Stimulated activated naive CD8-positive, alpha-beta T cell treated with anti-CD3 and anti-CD28 coated beads, Interleukin-15, Interleukin-2, amounts not matched to agents 100 ng/mL and 50 ng/mL, for 24 hours (primary cell): ENCODE measurements around the gene EHMT1.
"Not testable (repeated sequence)": the region's sequence is repeated elsewhere in the genome, so short reads cannot be mapped to it uniquely, and the experiment has no call there.

Source experiments
- H3K27ac Mint-ChIP-seq: one replicate; pipeline ENCODE4 v1.8.0; 2021; ENCODE audit warnings: mild to moderate bottlenecking, mixed read lengths
- H3K27me3 Mint-ChIP-seq: one replicate; pipeline ENCODE4 v1.8.0; 2021; ENCODE audit warnings: mixed read lengths
- H3K36me3 Mint-ChIP-seq: one replicate; pipeline ENCODE4 v1.8.0; 2021; ENCODE audit warnings: low read depth, mixed read lengths
- H3K4me1 Mint-ChIP-seq: one replicate; pipeline ENCODE4 v1.8.0; 2021; ENCODE audit warnings: low read depth, mixed read lengths
- H3K4me3 Mint-ChIP-seq: one replicate; pipeline ENCODE4 v1.8.0; 2021; ENCODE audit warnings: mild to moderate bottlenecking, mixed read lengths
- H3K9me3 Mint-ChIP-seq: one replicate; pipeline ENCODE4 v1.8.0; 2021; ENCODE audit warnings: mixed read lengths

EHMT1 gene

GRCh38 chr9:137724818-137725240 lies 106.0 kb downstream of the EHMT1 start:
- peak overlapping the region; percentile 12 for H3K27ac Mint-ChIP-seq
- no peaks in the 10 kb centered on the region for H3K27me3 Mint-ChIP-seq
- H3K4me1 Mint-ChIP-seq = peaks cover 28% of the 10 kb centered on the region
- no peak overlapping the region for H3K4me3 Mint-ChIP-seq
- peaks cover 73% of the 10 kb centered on the region for H3K36me3 Mint-ChIP-seq
- H3K9me3 Mint-ChIP-seq = peaks cover 12% of the 10 kb centered on the region

- H3K4me3 Mint-ChIP-seq = no peak overlapping the region
- peaks cover 12% of the 10 kb centered on the region for H3K9me3 Mint-ChIP-seq
- H3K4me1 Mint-ChIP-seq = peaks cover 28% of the 10 kb centered on the region
- H3K36me3 Mint-ChIP-seq = peaks cover 74% of the 10 kb centered on the region
- H3K27me3 Mint-ChIP-seq = no peaks in the 10 kb centered on the region
- H3K27ac Mint-ChIP-seq = no peak overlapping the region
Observed at GRCh38 chr9:137725598-137725997, 106.8 kb downstream of the EHMT1 start.

- H3K4me1 Mint-ChIP-seq = peaks cover 27% of the 10 kb centered on the region
- H3K4me3 Mint-ChIP-seq, H3K27ac Mint-ChIP-seq, H3K27me3 Mint-ChIP-seq: not testable (repeated sequence)
- peaks cover 79% of the 10 kb centered on the region for H3K36me3 Mint-ChIP-seq
- peaks cover 12% of the 10 kb centered on the region for H3K9me3 Mint-ChIP-seq
Observed at GRCh38 chr9:137726336-137726735, 107.5 kb downstream of the EHMT1 start.

- Mint-ChIP-seq H3K9me3 (peaks cover 9% of the 10 kb centered on the region), H3K27me3 (no peaks in the 10 kb centered on the region), H3K36me3 (peaks cover 77% of the 10 kb centered on the region), H3K27ac (no peak overlapping the region), H3K4me3 (no peak overlapping the region), H3K4me1 (peaks cover 23% of the 10 kb centered on the region)
Observed at GRCh38 chr9:137726764-137727163, 108.0 kb downstream of the EHMT1 start.

GRCh38 chr9:137727716-137728115 lies 108.9 kb downstream of the EHMT1 start:
- Mint-ChIP-seq H3K9me3 (peaks cover 13% of the 10 kb centered on the region), H3K27me3 (no peaks in the 10 kb centered on the region), H3K27ac (no peak overlapping the region), H3K4me1 (peaks cover 13% of the 10 kb centered on the region), H3K4me3 (no peak overlapping the region), H3K36me3 (peaks cover 75% of the 10 kb centered on the region)

GRCh38 chr9:137728444-137729311 lies 109.9 kb downstream of the EHMT1 start:
- Mint-ChIP-seq H3K4me1 (peaks cover 8% of the 10 kb centered on the region), H3K4me3 (no peak overlapping the region), H3K9me3 (peaks cover 19% of the 10 kb centered on the region)

GRCh38 chr9:137731216-137731946 lies 112.6 kb downstream of the EHMT1 start:
- H3K27ac Mint-ChIP-seq = no peak overlapping the region
- H3K4me1 Mint-ChIP-seq = peaks cover 4% of the 10 kb centered on the region
- no peaks in the 10 kb centered on the region for H3K27me3 Mint-ChIP-seq
- H3K9me3 Mint-ChIP-seq = peaks cover 19% of the 10 kb centered on the region
- peaks cover 85% of the 10 kb centered on the region for H3K36me3 Mint-ChIP-seq
- H3K4me3 Mint-ChIP-seq = no peak overlapping the region

More at GRCh38 chr9:137728444-137729311, 109.9 kb downstream of the EHMT1 start:
- Mint-ChIP-seq H3K27me3 (no peaks in the 10 kb centered on the region), H3K36me3 (peaks cover 84% of the 10 kb centered on the region), H3K27ac (no peak overlapping the region)

- peaks cover 77% of the 10 kb centered on the region for H3K36me3 Mint-ChIP-seq
- H3K9me3 Mint-ChIP-seq = peaks cover 19% of the 10 kb centered on the region
- H3K4me3 Mint-ChIP-seq = no peak overlapping the region
- H3K27me3 Mint-ChIP-seq = no peaks in the 10 kb centered on the region
- no peaks in the 10 kb centered on the region for H3K4me1 Mint-ChIP-seq
- H3K27ac Mint-ChIP-seq = no peak overlapping the region
Observed at GRCh38 chr9:137731947-137732813, 113.4 kb downstream of the EHMT1 start.

GRCh38 chr9:137733429-137733828 lies 114.6 kb downstream of the EHMT1 start:
- Mint-ChIP-seq H3K9me3 (peaks cover 19% of the 10 kb centered on the region), H3K27ac (no peak overlapping the region), H3K4me1 (peaks cover 6% of the 10 kb centered on the region), H3K36me3 (peaks cover 70% of the 10 kb centered on the region), H3K27me3 (no peaks in the 10 kb centered on the region), H3K4me3 (no peak overlapping the region)

GRCh38 chr9:137734181-137734580 lies 115.4 kb downstream of the EHMT1 start:
- H3K9me3 Mint-ChIP-seq = peaks cover 19% of the 10 kb centered on the region
- no peak overlapping the region for H3K27ac Mint-ChIP-seq
- H3K27me3 Mint-ChIP-seq = no peaks in the 10 kb centered on the region
- H3K36me3 Mint-ChIP-seq = peaks cover 70% of the 10 kb centered on the region
- no peak overlapping the region for H3K4me3 Mint-ChIP-seq
- H3K4me1 Mint-ChIP-seq = peaks cover 11% of the 10 kb centered on the region

GRCh38 chr9:137738182-137738696 lies 119.4 kb downstream of the EHMT1 start:
- peaks cover 48% of the 10 kb centered on the region for H3K36me3 Mint-ChIP-seq
- not testable (repeated sequence) for H3K27me3 Mint-ChIP-seq, H3K4me3 Mint-ChIP-seq
- H3K4me1 Mint-ChIP-seq = peaks cover 11% of the 10 kb centered on the region
- H3K27ac Mint-ChIP-seq = peak overlapping the region; percentile 12
- peaks cover 10% of the 10 kb centered on the region for H3K9me3 Mint-ChIP-seq

- Mint-ChIP-seq H3K36me3 (peaks cover 48% of the 10 kb centered on the region), H3K9me3 (peaks cover 8% of the 10 kb centered on the region), H3K27ac (no peak overlapping the region), H3K4me1 (peaks cover 11% of the 10 kb centered on the region), H3K27me3 (no peaks in the 10 kb centered on the region), H3K4me3 (no peak overlapping the region)
Observed at GRCh38 chr9:137738703-137739102, 119.9 kb downstream of the EHMT1 start.

GRCh38 chr9:137739371-137740309 lies 120.8 kb downstream of the EHMT1 start:
- Mint-ChIP-seq H3K4me3 (no peak overlapping the region), H3K9me3 (no peaks in the 10 kb centered on the region), H3K36me3 (peaks cover 45% of the 10 kb centered on the region), H3K4me1 (peaks cover 14% of the 10 kb centered on the region), H3K27ac (peak overlapping the region; percentile 31), H3K27me3 (no peaks in the 10 kb centered on the region)
